Measurements from ENCODE around the gene STK11IP.

DNA sequence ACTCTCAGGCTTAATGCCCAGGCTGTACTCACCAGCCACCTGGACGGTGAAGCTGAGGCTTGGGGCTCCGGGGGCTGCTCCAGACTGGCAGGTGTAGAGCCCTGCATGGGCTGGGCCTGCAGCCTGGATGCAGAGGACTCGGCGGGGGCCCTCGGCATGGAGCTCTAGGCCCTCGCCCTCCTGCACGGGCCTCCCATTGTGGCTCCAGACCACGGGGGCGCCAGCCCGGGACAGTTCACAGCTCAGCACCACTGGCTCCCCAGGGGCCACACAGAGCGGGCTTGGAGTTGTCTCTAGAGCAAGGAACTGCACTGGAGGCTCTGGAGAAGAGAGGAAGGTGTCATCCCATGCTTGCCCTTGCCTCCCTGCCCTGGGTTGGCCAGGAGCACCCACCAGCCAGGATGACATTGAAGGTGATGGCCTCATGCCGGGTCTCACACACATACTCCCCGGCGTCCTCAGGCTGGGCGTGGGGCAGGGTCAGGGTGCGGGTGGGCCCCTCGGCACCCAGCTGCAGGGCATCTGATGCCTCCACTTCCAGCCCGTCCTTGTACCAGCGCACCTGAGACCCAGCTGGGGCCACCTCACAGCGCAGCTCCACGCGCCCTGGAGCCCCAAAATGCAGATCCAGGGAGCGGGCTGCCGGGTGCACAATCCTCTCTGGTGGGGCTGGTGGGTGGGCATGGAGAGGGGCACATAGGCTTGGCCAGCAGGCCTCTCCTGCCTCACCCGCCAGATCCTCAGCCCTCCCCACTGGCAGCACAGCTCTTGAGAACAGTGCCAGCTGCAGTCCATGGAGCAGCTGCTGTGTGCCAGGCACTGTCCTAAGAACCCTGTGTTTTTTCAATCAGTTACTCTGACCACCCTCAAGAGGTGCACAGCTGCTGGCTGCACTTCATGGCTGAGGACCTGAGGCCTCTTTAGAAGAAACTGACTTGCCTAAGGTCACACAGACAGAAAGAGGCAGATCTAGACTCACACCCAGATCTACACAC is 39.6 kb upstream of the STK11IP start:
- TF ChIP-seq, protein P1, sequence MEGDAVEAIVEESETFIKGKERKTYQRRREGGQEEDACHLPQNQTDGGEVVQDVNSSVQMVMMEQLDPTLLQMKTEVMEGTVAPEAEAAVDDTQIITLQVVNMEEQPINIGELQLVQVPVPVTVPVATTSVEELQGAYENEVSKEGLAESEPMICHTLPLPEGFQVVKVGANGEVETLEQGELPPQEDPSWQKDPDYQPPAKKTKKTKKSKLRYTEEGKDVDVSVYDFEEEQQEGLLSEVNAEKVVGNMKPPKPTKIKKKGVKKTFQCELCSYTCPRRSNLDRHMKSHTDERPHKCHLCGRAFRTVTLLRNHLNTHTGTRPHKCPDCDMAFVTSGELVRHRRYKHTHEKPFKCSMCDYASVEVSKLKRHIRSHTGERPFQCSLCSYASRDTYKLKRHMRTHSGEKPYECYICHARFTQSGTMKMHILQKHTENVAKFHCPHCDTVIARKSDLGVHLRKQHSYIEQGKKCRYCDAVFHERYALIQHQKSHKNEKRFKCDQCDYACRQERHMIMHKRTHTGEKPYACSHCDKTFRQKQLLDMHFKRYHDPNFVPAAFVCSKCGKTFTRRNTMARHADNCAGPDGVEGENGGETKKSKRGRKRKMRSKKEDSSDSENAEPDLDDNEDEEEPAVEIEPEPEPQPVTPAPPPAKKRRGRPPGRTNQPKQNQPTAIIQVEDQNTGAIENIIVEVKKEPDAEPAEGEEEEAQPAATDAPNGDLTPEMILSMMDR (IDR thresholded peaks at IDR 0.05; ENCODE audit: low read depth, low read length), result no peak
- TF ChIP-seq EZH2phosphoT487 (IDR thresholded peaks at IDR 0.05; ENCODE audit: low read depth), result no peak
